Effector memory CD4-positive, alpha-beta T cell (primary cell): Measurements from ENCODE around the gene NOL3.

Experiments
- DNase-seq, 3 donors: peaks; one replicate each; pipeline ENCODE4 v3.0.0-alpha.2; 2020
- H3K27ac ChIP-seq: 2 replicates; pipeline ENCODE4 v1.7.0; 2013; ENCODE audit warnings: mild to moderate bottlenecking, low read length, moderate library complexity; ENCODE audit not compliant: insufficient read depth, poor library complexity, severe bottlenecking
- H3K27me3 ChIP-seq: replicated peaks from 2 replicates; pipeline ENCODE4 v1.7.0; 2013; ENCODE audit warnings: mild to moderate bottlenecking, low read length; ENCODE audit not compliant: insufficient read depth, control insufficient read depth, poor library complexity, severe bottlenecking
- H3K36me3 ChIP-seq: 2 replicates; pipeline ENCODE4 v1.7.0; 2013; ENCODE audit warnings: mild to moderate bottlenecking, low read length, moderate library complexity; ENCODE audit not compliant: control insufficient read depth, insufficient read depth
- H3K4me1 ChIP-seq: 2 replicates; pipeline ENCODE4 v1.7.0; 2013; ENCODE audit warnings: low read length, mild to moderate bottlenecking; ENCODE audit not compliant: control insufficient read depth, insufficient read depth, poor library complexity, severe bottlenecking
- H3K4me3 ChIP-seq: 2 replicates; pipeline ENCODE4 v1.7.0; 2013; ENCODE audit warnings: low read length, low read depth, mild to moderate bottlenecking; ENCODE audit not compliant: insufficient read depth, poor library complexity, severe bottlenecking
- H3K9me3 ChIP-seq: 2 replicates; pipeline ENCODE4 v1.7.0; 2013; ENCODE audit warnings: mild to moderate bottlenecking, low read length, moderate library complexity; ENCODE audit not compliant: control insufficient read depth

The NOL3 gene

GRCh38 chr16:67213197-67214019 is 43.1 kb downstream of the NOL3 start:
- Histone ChIP-seq H3K4me3 (no peak overlapping the region), H3K27me3 (no peaks in the 10 kb centered on the region), H3K36me3 (no peaks in the 10 kb centered on the region), H3K9me3 (no peaks in the 10 kb centered on the region), H3K4me1 (no peaks in the 10 kb centered on the region), H3K27ac (no peak overlapping the region)
- no peak for DNase-seq

- no peak overlapping the region for H3K4me3 ChIP-seq
- no peaks in the 10 kb centered on the region for H3K9me3 ChIP-seq
- no peak for DNase-seq
- H3K4me1 ChIP-seq, result no peaks in the 10 kb centered on the region
- H3K27ac ChIP-seq, result no peak overlapping the region
- H3K27me3 ChIP-seq, result no peaks in the 10 kb centered on the region
- H3K36me3 ChIP-seq, result no peaks in the 10 kb centered on the region
Measured at GRCh38 chr16:67215706-67216105, 45.4 kb downstream of the NOL3 start.

GRCh38 chr16:67216612-67217490 is 46.5 kb downstream of the NOL3 start:
- Histone ChIP-seq H3K4me3 (no peak overlapping the region), H3K27me3 (no peaks in the 10 kb centered on the region), H3K4me1 (no peaks in the 10 kb centered on the region), H3K36me3 (no peaks in the 10 kb centered on the region), H3K27ac (no peak overlapping the region), H3K9me3 (no peaks in the 10 kb centered on the region)
- no peak for DNase-seq

GRCh38 chr16:67223992-67224391 is 53.7 kb downstream of the NOL3 start:
- DNase-seq, result no peak
- Histone ChIP-seq H3K4me1 (peaks cover 21% of the 10 kb centered on the region), H3K4me3 (no peak overlapping the region), H3K9me3 (no peaks in the 10 kb centered on the region), H3K36me3 (peaks cover 10% of the 10 kb centered on the region), H3K27ac (peak overlapping the region; percentile 46), H3K27me3 (no peaks in the 10 kb centered on the region)
